Activated naive CD8-positive, alpha-beta T cell treated with anti-CD3 and anti-CD28 coated beads, Interleukin-2, amount 50 U/mL, for 16 hours (primary cell): Measurements from ENCODE around the gene CFAP20DC.
"Not testable (repeated sequence)": the region's sequence is repeated elsewhere in the genome, so short reads cannot be mapped to it uniquely, and the experiment has no call there.

Experiments
- DNase-seq: peaks from one replicate; pipeline ENCODE4 v3.0.0-alpha.2; 2020; ENCODE audit warnings: low read depth, low spot score

The CFAP20DC gene

DNA sequence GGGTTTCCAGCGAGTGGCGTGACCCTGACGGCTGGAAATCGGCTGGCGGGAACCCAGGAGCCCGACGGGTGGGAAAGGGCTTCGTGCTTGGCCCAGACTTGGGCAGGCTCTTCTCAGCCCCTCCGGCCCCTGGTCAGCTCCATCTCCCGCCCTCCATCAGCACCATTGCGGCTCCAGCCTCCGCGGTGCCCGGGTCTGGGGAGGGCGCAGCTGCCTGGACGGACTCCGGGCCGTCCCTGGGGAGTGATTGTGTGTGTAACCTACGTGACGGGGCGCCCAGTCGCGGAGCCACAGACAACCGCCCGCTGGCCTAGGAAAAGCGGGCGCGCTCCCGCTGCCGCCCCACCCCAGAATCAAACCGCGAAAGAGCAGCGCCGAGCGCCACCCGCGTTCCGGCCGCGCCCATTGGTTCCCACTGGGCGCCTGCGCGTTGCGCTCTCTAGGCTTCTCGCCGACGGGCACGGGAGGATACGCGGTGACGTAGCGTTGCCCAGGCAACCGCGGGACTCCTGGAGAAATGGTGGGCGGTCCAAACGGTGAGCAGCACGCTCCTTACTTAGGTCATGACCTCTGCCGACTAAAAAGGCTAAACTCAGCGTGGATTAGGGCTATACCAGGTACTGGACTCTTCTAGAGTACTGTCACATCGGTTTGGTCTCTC lies at the start of gene CFAP20DC:
TSS of gene CFAP20DC (minus strand) at position 355 of the 661 bp plus-strand sequence. CDS start 394 bp downstream, outside the sequence.
- DNase-seq, result peak; percentile 70

DNA sequence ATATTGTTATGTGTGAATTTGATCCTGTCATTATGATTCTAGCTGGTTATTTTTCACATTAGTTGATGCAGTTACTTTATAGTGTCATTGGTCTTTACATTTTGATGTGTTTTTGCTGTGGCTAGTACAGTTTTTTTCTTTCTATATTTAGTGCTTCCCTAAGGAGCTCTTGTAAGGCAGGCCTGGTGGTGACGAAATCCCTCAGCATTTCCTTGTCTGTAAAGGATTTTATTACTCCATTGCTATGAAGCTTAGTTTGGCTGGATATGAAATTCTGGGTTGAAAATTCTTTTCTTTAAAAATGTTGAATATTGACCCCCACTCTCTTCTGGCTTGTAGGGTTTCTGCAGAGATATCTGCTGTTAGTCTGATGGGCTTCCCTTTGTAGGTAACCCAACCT lies 48.7 kb upstream of the CFAP20DC start:
- DNase-seq, result not testable (repeated sequence)

GRCh38 chr3:59094446-59094845 lies 44.6 kb upstream of the CFAP20DC start:
- DNase-seq, result no peak

GRCh38 chr3:59093521-59093920 lies 43.7 kb upstream of the CFAP20DC start:
- no peak for DNase-seq

- no peak for DNase-seq
These were observed 38.9 kb upstream of the CFAP20DC start for GRCh38 chr3:59088761-59089160.

GRCh38 chr3:59085976-59086375 lies 36.2 kb upstream of the CFAP20DC start:
- no peak for DNase-seq

DNA sequence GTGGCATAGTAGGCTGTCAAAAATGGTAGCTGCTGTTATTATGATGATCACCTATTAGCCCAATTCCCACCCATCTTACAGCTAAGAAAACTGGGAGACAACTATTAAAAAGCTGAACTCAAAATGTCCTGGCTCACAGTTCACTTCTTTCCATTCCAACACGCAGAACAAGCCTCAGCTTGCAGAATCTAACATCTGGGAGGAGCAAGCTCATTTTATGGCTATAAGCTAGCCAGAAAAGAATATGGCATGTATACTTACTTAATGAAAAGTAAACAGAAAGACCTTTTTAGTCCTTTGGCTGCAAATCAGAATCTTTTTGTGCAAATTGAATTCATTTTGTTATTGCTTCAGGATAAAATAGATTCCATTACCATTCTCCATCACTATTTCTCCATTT lies 34.8 kb upstream of the CFAP20DC start:
- DNase-seq, result no peak

GRCh38 chr3:59082106-59082505 lies 32.3 kb upstream of the CFAP20DC start:
- no peak for DNase-seq

DNA sequence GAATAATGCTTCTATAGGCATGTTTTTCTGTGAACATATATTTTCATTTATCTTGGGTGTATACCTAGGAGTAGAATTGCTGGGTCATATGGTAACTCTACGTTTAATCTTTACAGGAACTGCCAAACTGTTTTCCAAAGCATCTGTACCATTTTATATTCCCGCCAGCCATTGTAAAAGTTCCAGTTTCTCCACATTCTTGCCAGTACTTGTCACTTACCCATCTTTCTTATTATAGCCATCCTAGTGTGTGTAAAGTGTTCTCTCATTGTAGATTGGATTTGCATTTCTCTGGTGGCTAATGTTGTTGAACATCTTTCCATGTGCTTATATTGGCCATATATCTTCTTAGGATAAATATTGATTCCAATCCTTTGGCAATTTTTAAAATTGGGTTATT lies 31.2 kb upstream of the CFAP20DC start:
- no peak for DNase-seq

GRCh38 chr3:59079962-59080361 lies 30.1 kb upstream of the CFAP20DC start:
- DNase-seq, result no peak

DNA sequence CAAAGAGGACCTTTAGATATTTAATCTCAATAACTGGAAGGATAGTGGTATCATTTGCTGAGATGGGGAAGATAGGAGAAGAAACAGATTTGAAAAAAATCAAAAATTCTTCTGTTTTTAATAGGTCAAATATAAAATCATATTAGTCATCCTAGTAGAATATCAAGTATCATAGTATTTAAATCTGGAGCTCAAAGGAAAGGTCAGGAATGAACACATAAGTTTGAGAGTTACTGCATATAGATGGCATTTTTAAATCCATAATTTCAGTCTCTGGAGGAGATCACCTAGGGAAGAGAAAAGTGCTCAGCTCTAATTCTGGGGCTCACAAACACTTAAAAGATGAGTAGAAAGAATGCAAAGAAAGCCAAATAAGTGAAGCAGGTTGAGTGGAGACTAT lies 24.9 kb upstream of the CFAP20DC start:
- no peak for DNase-seq

GRCh38 chr3:59072681-59073080 lies 22.9 kb upstream of the CFAP20DC start:
- no peak for DNase-seq

DNA sequence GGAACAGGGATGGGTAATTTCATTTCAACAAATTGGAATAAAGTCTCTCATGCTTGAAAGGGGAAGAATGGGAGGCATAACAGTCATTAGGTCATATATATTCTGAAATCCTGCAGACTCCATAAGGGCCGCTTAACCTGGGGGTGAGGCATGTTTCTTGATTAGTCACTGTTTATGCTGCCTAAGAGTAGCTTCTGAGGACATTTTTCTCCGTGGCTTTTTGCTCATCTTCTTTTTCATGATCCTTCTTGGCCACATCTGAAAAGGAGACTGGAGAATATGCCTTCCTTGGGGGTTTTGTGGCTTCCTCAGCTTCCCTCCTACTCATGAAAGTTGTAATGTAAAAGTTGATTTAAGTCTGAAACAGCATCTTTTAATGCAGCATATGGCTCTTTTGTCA lies 20.0 kb upstream of the CFAP20DC start:
- no peak for DNase-seq

GRCh38 chr3:59065240-59065639 lies 15.4 kb upstream of the CFAP20DC start:
- no peak for DNase-seq

DNA sequence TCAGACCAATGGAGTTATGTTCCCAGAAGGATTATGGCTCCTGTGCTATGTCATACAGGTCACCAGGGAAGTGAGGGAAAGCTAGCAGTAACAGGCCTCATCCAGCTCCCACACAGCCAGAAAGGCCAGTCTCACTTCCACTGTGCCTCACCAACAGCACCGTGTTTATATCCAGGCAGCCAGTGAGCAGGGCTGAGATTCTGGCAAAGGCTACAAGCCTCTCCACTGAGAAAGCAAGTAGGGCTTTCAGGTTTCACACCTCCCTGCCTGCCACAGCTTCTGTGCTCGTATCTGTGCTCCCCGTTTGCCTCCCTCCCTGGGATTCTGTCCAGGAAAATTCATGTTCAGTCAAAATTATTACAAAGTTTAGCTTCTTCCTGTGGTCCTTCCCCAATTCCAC lies 14.9 kb upstream of the CFAP20DC start:
- DNase-seq, result no peak

GRCh38 chr3:59064276-59064675 lies 14.5 kb upstream of the CFAP20DC start:
- DNase-seq, result no peak

GRCh38 chr3:59056706-59057105 lies 6.9 kb upstream of the CFAP20DC start:
- no peak for DNase-seq

DNA sequence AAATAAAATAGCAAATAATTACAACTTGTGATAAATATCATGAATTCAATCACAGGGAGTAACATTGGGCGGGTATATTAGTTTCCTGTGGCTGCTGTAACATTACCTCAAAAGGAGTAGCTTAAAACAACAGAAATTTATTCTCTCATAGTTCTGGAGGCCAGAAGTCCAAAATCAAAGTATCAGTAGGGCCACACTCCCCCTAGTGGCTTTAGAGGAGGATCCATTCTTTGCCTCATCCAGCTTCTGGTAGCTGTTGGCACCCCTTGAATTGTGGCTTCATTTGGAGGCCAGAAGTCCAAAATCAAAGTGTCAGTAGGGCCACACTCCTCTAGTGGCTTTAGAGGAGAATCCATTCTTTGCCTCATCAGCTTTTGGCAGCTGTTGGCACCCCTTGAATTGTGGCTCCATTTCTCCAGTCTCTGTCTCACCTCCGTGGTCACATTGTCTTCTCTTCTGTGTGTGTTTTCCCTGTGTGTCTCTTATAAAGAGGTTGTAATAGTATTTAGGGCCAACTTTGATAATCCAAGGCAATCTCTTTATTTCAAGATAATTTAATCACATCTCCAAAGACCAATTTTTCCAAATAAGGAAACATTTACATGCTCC lies 3.1 kb upstream of the CFAP20DC start:
- no peak for DNase-seq

GRCh38 chr3:59050811-59051414 lies 1.1 kb upstream of the CFAP20DC start:
- not testable (repeated sequence) for DNase-seq

GRCh38 chr3:59046839-59047238 lies 3.0 kb downstream of the CFAP20DC start:
- DNase-seq, result no peak

DNA sequence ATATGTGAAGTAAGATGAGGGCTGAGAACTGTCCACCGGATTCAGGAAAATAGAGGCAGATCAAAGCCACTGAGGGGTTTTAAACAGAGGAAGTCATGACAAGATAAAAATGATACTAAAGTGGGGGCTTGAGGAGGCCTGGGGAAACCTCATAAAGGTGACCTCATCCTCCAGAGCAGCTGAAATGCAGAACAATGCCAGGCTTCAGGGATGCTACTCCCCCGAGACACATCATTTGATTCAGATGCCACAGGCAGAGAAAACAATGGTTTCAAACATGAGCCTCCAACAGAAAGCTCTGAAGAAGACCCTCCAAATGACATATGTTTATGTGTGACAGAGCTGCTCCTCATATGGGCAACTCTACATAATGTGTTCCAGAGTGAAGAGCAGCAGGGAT lies 6.4 kb downstream of the CFAP20DC start:
- DNase-seq, result no peak

DNA sequence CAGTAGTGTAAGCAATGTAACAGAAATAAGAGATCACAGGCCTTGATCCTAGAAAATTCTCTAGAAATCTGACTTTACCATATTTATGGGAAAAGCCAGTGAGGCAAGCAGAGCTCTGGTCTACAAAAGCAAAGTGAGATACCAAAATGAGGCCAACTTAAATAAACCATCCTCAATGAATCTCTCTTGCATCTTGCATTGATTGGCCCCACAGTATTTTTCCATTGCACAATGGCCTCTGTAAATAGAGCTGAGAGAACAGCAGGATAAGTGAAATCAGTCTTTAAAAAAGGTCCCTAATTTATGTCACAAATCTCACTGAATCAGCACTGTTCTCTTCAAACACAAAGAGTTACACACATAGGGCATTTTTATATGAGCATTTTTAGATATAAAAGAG lies 8.9 kb downstream of the CFAP20DC start:
- no peak for DNase-seq

DNA sequence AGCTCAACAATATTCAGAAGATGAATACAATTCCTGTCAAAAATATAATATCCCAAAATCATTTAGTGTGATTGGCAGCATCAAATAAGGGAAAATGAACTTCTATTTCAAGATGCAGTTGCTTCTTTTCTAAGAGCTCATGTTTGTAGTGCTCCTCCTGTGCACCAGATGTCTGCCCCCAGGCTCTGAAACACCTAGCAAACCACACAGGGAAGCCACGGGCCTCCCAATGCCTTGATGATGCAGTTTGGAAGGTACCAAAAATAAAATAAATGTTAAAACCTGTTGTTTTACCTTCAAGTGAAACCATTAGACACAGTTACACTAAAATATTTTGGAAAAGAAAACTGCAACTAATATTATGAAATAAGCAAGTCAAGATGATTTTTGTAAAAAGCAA lies 22.2 kb downstream of the CFAP20DC start:
- no peak for DNase-seq
